ENCODE measurements around the gene ABI1.
A peak's percentile ranks its signal among the peaks of the same experiment; 100 is the strongest.

The ABI1 gene

DNA sequence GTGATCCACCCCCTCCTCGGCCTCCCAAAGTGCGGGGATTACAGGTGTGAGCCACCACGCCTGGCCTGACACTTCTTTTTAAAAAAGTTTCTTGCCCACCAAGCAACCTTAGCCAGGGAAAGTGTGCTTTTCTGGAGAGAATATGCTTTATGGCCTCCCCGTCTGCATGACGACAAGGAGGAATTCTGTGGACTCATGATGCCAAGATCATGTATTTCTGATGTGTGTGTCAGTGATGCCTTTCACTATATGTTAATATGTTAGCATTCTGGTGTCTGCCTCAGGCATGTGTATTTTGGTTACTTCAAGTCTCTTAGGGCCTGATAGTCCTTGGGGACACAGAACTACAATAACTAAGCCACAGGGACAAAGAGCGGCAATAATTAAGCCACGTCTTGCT lies 161.1 kb downstream of the ABI1 start:
- H3K27me3 ChIP-seq (ENCODE audit: control insufficient read depth, insufficient read depth, low read length, poor library complexity, severe bottlenecking) = no peaks in the 10 kb centered on the region
- H3K4me3 ChIP-seq (ENCODE audit: insufficient read depth, low read depth, low read length) = no peak overlapping the region
- H3K36me3 ChIP-seq (ENCODE audit: control insufficient read depth, insufficient read depth, low read length) = no peaks in the 10 kb centered on the region
- H3K9me3 ChIP-seq (ENCODE audit: control insufficient read depth, low read length) = no peaks in the 10 kb centered on the region
- H3K27ac ChIP-seq (ENCODE audit: insufficient read depth, low read depth, low read length, poor library complexity, severe bottlenecking) = no peak overlapping the region
- 96 to 97% methylated on average over 7 of the region's 7 CpGs for WGBS, 2 experiments
- no peaks in the 10 kb centered on the region for H3K4me1 ChIP-seq (ENCODE audit: control insufficient read depth, insufficient read depth, low read length)

DNA sequence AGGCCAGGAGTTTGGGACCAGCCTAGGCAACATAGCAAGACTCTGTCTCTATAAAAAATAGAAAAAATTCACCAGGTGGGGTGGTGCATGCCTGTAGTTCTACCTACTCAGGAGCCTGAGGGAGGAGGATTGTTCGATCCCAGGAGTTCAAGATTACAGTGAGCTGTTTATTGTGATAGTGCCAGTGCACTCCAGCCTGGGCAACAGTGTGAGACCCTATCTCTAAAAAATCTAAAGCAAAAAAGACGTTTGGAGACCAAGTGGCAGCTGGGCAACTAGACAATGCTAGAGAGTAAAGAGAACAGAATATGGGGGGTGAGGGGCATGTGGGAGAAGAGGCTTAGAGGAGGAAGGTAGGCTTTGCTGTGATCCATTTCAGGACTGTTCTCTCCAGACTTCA lies 161.8 kb downstream of the ABI1 start:
- H3K36me3 ChIP-seq (ENCODE audit: control insufficient read depth, insufficient read depth, low read length) = no peaks in the 10 kb centered on the region
- no peak overlapping the region for H3K4me3 ChIP-seq (ENCODE audit: insufficient read depth, low read depth, low read length)
- peaks cover 5% of the 10 kb centered on the region for H3K27me3 ChIP-seq (ENCODE audit: control insufficient read depth, insufficient read depth, low read length, poor library complexity, severe bottlenecking)
- WGBS, 2 experiments = 91 to 96% methylated on average over 2 of the region's 2 CpGs
- H3K9me3 ChIP-seq (ENCODE audit: control insufficient read depth, low read length) = no peaks in the 10 kb centered on the region
- H3K27ac ChIP-seq (ENCODE audit: insufficient read depth, low read depth, low read length, poor library complexity, severe bottlenecking) = no peak overlapping the region
- no peaks in the 10 kb centered on the region for H3K4me1 ChIP-seq (ENCODE audit: control insufficient read depth, insufficient read depth, low read length)

DNA sequence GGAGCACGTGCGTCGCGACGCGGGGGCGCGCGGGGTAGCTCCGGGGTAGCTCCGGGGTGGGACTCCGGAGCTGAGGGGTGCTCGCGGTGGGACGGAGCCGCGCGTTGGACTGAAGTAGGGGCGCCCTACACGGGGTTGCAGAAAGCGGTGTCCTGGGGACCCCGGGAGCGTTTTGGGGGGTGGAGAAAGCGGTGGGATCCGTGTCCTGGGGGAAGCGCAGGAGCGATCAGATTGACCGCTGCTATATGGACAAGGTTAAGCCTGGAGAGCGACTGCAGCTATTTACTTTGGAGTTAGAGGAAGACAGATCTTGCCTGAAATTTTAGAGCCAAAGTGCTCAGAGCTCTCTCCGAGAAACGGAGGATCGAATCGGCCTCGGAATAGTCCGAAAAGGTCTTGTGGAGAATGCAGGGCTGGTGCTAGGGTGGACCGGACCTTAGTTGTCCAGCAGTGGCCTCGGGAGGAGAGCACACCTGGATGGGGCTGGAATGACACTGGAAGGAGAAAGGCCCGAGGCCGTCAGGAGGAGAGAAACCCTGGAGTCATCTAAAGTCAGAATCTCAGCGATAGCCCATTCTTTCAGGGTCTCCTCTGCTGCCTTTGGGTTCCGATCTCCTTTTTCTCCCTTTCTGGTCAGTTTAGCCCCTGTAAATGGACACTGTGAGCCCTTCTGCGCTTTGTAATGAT lies 162.7 kb downstream of the ABI1 start:
- Histone ChIP-seq H3K36me3 (ENCODE audit: control insufficient read depth, insufficient read depth, low read length) (no peaks in the 10 kb centered on the region), H3K4me1 (ENCODE audit: control insufficient read depth, insufficient read depth, low read length) (no peaks in the 10 kb centered on the region), H3K4me3 (ENCODE audit: insufficient read depth, low read depth, low read length) (peak overlapping the region; percentile 94), H3K9me3 (ENCODE audit: control insufficient read depth, low read length) (no peaks in the 10 kb centered on the region), H3K27ac (ENCODE audit: insufficient read depth, low read depth, low read length, poor library complexity, severe bottlenecking) (no peak overlapping the region), H3K27me3 (ENCODE audit: control insufficient read depth, insufficient read depth, low read length, poor library complexity, severe bottlenecking) (peaks cover 6% of the 10 kb centered on the region)
- 2 to 3% methylated on average over 42 of the region's 42 CpGs for WGBS, 2 experiments

GRCh38 chr10:26697163-26697921 lies 163.4 kb downstream of the ABI1 start, which contains the start of gene PDSS1:
Gene PDSS1, plus strand, starts transcription at chr10:26697701. Its CDS starts 11 bp downstream, at chr10:26697712.
- no peaks in the 10 kb centered on the region for H3K9me3 ChIP-seq (ENCODE audit: control insufficient read depth, low read length)
- no peak within 1 kb of the TSS for H3K27ac ChIP-seq (ENCODE audit: insufficient read depth, low read depth, low read length, poor library complexity, severe bottlenecking)
- H3K4me3 ChIP-seq (ENCODE audit: insufficient read depth, low read depth, low read length) = peak within 1 kb of the TSS; percentile 94
- H3K36me3 ChIP-seq (ENCODE audit: control insufficient read depth, insufficient read depth, low read length) = no peaks in the 10 kb centered on the region
- 0 to 1% methylated on average over 82 of the region's 82 CpGs for WGBS, 2 experiments
- peaks cover 8% of the 10 kb centered on the region for H3K27me3 ChIP-seq (ENCODE audit: control insufficient read depth, insufficient read depth, low read length, poor library complexity, severe bottlenecking)
- no peaks in the 10 kb centered on the region for H3K4me1 ChIP-seq (ENCODE audit: control insufficient read depth, insufficient read depth, low read length)

DNA sequence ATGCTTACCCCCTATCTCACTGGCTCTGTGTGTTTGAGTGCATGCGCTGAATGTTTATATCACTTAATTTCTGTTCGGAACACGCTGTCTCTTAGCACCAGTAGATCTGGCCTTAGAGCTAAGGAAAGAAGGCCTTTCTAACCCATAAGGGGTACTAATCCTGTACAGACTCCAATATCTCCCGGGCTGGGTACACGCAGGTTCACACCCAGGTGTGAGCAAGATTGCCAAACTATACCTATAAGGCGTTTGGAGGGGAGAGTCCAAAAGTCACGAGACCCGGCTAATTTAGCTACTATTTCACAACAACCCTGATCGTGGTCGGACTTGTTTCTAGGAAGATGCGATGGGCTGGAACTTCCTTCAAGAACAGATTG lies 164.0 kb downstream of the ABI1 start:
- Histone ChIP-seq H3K27ac (ENCODE audit: insufficient read depth, low read depth, low read length, poor library complexity, severe bottlenecking) (no peak overlapping the region), H3K4me1 (ENCODE audit: control insufficient read depth, insufficient read depth, low read length) (no peaks in the 10 kb centered on the region), H3K4me3 (ENCODE audit: insufficient read depth, low read depth, low read length) (peak overlapping the region; percentile 94), H3K27me3 (ENCODE audit: control insufficient read depth, insufficient read depth, low read length, poor library complexity, severe bottlenecking) (peaks cover 8% of the 10 kb centered on the region), H3K36me3 (ENCODE audit: control insufficient read depth, insufficient read depth, low read length) (no peaks in the 10 kb centered on the region), H3K9me3 (ENCODE audit: control insufficient read depth, low read length) (no peaks in the 10 kb centered on the region)
- WGBS, 2 experiments = 37 to 38% methylated on average over 11 of the region's 11 CpGs
